ENCODE data around the gene RASAL1.

- TF ChIP-seq, protein P1, sequence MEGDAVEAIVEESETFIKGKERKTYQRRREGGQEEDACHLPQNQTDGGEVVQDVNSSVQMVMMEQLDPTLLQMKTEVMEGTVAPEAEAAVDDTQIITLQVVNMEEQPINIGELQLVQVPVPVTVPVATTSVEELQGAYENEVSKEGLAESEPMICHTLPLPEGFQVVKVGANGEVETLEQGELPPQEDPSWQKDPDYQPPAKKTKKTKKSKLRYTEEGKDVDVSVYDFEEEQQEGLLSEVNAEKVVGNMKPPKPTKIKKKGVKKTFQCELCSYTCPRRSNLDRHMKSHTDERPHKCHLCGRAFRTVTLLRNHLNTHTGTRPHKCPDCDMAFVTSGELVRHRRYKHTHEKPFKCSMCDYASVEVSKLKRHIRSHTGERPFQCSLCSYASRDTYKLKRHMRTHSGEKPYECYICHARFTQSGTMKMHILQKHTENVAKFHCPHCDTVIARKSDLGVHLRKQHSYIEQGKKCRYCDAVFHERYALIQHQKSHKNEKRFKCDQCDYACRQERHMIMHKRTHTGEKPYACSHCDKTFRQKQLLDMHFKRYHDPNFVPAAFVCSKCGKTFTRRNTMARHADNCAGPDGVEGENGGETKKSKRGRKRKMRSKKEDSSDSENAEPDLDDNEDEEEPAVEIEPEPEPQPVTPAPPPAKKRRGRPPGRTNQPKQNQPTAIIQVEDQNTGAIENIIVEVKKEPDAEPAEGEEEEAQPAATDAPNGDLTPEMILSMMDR (conservative IDR thresholded peaks at IDR 0.05 in 1 of 2, IDR thresholded peaks at IDR 0.05 in 1 of 2; ENCODE audit: low read depth in 1 of 2, low read length in 2 of 2): no peak
- TF ChIP-seq EZH2 (IDR thresholded peaks at IDR 0.05; ENCODE audit: low read length, missing control alignments): no peak
Measured at GRCh38 chr12:113073586-113073985, 62.0 kb downstream of the RASAL1 start.

All from fibroblast of lung (primary cell).